ENCODE measurements around the gene LRRC8D. TPM values are rescaled to one million over a fixed set of nuclear protein-coding genes. Genes with fewer than 3 reads are reported as not detected.

Gene LRRC8D
- total and polyA plus RNA-seq, 9 of the 15 experiments (the other 6 are each of a cell fraction or from before 2014, with no cell fraction given), result 3.4 to 53.9 (median 15.9) TPM

DNA sequence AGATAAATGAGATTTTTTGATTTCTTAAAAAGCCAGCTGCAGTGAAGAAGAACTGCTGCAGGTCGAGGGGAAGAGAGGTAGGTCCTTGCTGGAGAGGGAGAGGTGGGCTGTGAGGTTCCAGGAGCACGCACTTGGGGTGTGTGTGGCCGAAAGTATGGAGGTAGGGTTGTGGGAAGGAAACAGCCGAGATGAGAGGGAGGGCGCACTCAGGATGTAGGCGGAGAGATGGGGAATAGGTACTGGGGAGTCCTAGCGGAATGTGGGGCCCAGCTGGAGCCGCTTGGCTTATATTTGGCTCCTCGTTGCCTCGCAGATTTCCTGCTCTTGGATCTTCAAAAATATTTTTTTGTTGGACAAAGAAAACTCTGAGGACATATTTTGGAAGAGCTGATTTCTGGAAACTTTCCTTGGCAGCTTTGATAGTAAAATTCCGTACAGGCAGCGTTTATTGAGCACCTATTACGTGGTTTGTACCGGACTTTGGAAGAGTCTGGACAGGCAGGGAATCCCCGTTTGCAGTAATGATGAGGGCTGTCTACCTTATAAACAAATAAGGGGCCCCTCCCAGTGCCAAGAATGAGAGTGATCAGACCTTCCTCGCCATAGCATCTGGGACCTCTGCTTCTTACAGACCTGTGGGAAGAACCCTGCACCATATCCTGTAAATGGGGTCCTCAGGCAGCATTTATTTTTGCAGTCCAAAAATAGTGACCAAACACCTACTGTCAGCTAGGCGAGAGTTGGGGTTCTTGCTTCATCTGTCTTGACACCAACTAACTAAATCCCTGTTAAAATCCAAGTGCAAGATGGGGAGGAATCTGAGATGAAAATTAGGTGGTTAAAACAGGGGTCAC, 1.5 kb downstream of the LRRC8D start (continued):
- TF ChIP-seq SP2 (IDR thresholded peaks at IDR 0.05; ENCODE audit: extremely low read depth, low read depth, low read length, poor library complexity, severe bottlenecking) (no peak), PTTG1 (tag; IDR thresholded peaks at IDR 0.05; ENCODE audit: low read depth) (no peak), POLR2AphosphoS5 (IDR thresholded peaks at IDR 0.05; ENCODE audit: control insufficient read depth, insufficient read depth, low read depth, low read length) (peak; percentile 5; the same call in 1 of the 2 replicates)

DNA sequence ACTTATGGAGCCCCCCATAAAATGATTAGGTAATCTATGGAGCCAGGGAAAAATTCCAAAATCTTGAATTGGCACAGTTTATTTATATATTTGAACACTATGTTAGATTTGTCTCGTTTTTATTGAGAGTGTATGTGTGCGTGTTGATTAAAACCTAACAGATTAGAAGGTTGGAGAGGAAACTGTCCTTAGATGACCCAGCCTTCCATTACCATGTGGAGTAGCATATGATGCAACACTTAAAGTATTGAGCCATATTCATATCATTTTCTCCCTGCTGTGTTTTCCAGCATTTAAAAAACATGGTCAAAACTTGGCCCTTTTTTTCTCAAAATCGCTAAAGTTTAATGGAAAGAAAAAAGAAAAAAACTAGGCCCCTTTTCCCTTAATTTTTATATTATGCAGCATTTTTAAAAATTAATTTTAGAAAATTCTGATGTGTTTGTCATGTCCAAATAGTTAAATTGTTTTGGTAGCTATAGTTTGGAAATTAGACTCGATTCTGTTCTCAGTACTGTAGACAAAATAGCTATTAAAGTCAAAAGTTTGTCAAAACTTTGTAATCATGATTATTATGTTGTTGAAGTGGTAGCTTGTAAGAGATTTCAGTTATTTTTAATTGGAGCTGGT, 2.3 kb downstream of the LRRC8D start:
- H3K27me3 ChIP-seq (ENCODE audit: control insufficient read depth in 2 of 2, insufficient read depth in 2 of 2, low read length in 2 of 2), result no peaks in the 10 kb centered on the region
- CTCF ChIA-PET (ENCODE audit: low intra/inter-chr PET ratio), result no interaction called here
- peaks cover 18 to 22% of the 10 kb centered on the region in 2 experiments; a peak in 4 of 5 replicates for H3K4me1 ChIP-seq (replicated peaks in 1 of 2; ENCODE audit: control insufficient read depth in 2 of 2, insufficient read depth in 2 of 2, low read length in 2 of 2)
- H2AFZ ChIP-seq (ENCODE audit: low read depth, low read length), result no peak overlapping the region
- WGBS (ENCODE audit: insufficient coverage, low coverage, missing lambda C conversion rate), result 0% methylated on average over 4 of the region's 4 CpGs
- FAIRE-seq, result no peak
- peaks cover 34% of the 10 kb centered on the region for H3K36me3 ChIP-seq (ENCODE audit: control insufficient read depth, insufficient read depth, low read length)
- intact Hi-C loops (cut with micrococcal nuclease) (loop anchor here (2.0 to 5.0 kb wide), 5 partner anchors 74 to 286 kb away; partner anchors contain the start of gene ZNF326), in situ Hi-C loops (cut with MboI) (no loop called here)
- 0 out of 2 replicates have a peak, but pooled peaks cover 6% of the 10 kb centered on the region for H3K9me3 ChIP-seq (replicated peaks; ENCODE audit: control insufficient read depth, insufficient read depth, low read depth, low read length)
- no peaks in the 10 kb centered on the region for H3K9me1 ChIP-seq (ENCODE audit: control insufficient read depth, insufficient read depth, low read length)
- peak overlapping the region; percentile 77 for H3K4me3 ChIP-seq
- H3K27ac ChIP-seq (ENCODE audit: extremely low read depth, low read depth, low read length), result peak overlapping the region; percentile 85
- peak in 2 of 4 experiments; percentile 56 to 63 for DNase-seq (ENCODE audit: extremely low read depth in 1 of 4, low spot score in 3 of 4)
- ATAC-seq, result peak; percentile 26
- peak overlapping the region in 1 of 2 experiments; percentile 85; a peak in 2 of 4 replicates for H3K9ac ChIP-seq (ENCODE audit: insufficient read depth in 1 of 2, low read depth in 2 of 2, low read length in 2 of 2)
- no peaks in the 10 kb centered on the region for H4K20me1 ChIP-seq (replicated peaks; ENCODE audit: control insufficient read depth, insufficient read depth, low read length)
- H3K79me2 ChIP-seq (ENCODE audit: control insufficient read depth, insufficient read depth, low read length), result peaks cover 86% of the 10 kb centered on the region
- POLR2A ChIA-PET, result interaction anchor here (0.5 to 3.3 kb wide), 14 partner anchors 10 to 242 kb away, joined by 3 to 22 read pairs (median 3); no protein-coding TSS in a partner anchor
- H3K4me2 ChIP-seq (ENCODE audit: insufficient read depth, low read length), result peak overlapping the region; percentile 92
- no TSS peak for BruUV-seq (replicated peaks)
- no peak for TF ChIP-seq GTF2A2 (tag; IDR thresholded peaks at IDR 0.05)
- no peak for TF ChIP-seq BCL6 (CRISPR knock-in tag; IDR thresholded peaks at IDR 0.05)
- TF ChIP-seq, protein P1, sequence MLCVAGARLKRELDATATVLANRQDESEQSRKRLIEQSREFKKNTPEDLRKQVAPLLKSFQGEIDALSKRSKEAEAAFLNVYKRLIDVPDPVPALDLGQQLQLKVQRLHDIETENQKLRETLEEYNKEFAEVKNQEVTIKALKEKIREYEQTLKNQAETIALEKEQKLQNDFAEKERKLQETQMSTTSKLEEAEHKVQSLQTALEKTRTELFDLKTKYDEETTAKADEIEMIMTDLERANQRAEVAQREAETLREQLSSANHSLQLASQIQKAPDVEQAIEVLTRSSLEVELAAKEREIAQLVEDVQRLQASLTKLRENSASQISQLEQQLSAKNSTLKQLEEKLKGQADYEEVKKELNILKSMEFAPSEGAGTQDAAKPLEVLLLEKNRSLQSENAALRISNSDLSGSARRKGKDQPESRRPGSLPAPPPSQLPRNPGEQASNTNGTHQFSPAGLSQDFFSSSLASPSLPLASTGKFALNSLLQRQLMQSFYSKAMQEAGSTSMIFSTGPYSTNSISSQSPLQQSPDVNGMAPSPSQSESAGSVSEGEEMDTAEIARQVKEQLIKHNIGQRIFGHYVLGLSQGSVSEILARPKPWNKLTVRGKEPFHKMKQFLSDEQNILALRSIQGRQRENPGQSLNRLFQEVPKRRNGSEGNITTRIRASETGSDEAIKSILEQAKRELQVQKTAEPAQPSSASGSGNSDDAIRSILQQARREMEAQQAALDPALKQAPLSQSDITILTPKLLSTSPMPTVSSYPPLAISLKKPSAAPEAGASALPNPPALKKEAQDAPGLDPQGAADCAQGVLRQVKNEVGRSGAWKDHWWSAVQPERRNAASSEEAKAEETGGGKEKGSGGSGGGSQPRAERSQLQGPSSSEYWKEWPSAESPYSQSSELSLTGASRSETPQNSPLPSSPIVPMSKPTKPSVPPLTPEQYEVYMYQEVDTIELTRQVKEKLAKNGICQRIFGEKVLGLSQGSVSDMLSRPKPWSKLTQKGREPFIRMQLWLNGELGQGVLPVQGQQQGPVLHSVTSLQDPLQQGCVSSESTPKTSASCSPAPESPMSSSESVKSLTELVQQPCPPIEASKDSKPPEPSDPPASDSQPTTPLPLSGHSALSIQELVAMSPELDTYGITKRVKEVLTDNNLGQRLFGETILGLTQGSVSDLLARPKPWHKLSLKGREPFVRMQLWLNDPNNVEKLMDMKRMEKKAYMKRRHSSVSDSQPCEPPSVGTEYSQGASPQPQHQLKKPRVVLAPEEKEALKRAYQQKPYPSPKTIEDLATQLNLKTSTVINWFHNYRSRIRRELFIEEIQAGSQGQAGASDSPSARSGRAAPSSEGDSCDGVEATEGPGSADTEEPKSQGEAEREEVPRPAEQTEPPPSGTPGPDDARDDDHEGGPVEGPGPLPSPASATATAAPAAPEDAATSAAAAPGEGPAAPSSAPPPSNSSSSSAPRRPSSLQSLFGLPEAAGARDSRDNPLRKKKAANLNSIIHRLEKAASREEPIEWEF (CRISPR knock-in tag; IDR thresholded peaks at IDR 0.05), result 0 out of 2 replicates have a peak, but pooled peaks have one; percentile 42
- no peak for TF ChIP-seq ZC3H4 (CRISPR knock-in tag; IDR thresholded peaks at IDR 0.05; ENCODE audit: borderline replicate concordance)
- TF ChIP-seq POU5F1 (IDR thresholded peaks at IDR 0.05; ENCODE audit: borderline replicate concordance, low read depth, low read length, partially characterized antibody), result no peak
- no peak for TF ChIP-seq ETV6 (IDR thresholded peaks at IDR 0.05; ENCODE audit: borderline replicate concordance in 1 of 2, low read depth in 2 of 2, low read length in 1 of 2)
- no peak for TF ChIP-seq ETV6 (CRISPR knock-in tag; IDR thresholded peaks at IDR 0.05; ENCODE audit: borderline replicate concordance)
